LNCAP (cell line): Measurements from ENCODE around the gene XRCC2.

Source experiments
- TF ChIP-seq, protein P1 (sequence below): fragments of 450-650 bp; IDR thresholded peaks from 2 replicates; pipeline ENCODE4 v1.5.1; 2017; ENCODE audit warnings: mild to moderate bottlenecking

The XRCC2 gene

GRCh38 chr7:152636441-152636840 lies 39.5 kb downstream of the XRCC2 start:
- TF ChIP-seq, protein P1, sequence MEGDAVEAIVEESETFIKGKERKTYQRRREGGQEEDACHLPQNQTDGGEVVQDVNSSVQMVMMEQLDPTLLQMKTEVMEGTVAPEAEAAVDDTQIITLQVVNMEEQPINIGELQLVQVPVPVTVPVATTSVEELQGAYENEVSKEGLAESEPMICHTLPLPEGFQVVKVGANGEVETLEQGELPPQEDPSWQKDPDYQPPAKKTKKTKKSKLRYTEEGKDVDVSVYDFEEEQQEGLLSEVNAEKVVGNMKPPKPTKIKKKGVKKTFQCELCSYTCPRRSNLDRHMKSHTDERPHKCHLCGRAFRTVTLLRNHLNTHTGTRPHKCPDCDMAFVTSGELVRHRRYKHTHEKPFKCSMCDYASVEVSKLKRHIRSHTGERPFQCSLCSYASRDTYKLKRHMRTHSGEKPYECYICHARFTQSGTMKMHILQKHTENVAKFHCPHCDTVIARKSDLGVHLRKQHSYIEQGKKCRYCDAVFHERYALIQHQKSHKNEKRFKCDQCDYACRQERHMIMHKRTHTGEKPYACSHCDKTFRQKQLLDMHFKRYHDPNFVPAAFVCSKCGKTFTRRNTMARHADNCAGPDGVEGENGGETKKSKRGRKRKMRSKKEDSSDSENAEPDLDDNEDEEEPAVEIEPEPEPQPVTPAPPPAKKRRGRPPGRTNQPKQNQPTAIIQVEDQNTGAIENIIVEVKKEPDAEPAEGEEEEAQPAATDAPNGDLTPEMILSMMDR = no peak

- TF ChIP-seq, protein P1 = no peak
These were observed 42.4 kb downstream of the XRCC2 start for GRCh38 chr7:152633504-152633903.

GRCh38 chr7:152633072-152633471 lies 42.9 kb downstream of the XRCC2 start:
- TF ChIP-seq, protein P1 = no peak

DNA sequence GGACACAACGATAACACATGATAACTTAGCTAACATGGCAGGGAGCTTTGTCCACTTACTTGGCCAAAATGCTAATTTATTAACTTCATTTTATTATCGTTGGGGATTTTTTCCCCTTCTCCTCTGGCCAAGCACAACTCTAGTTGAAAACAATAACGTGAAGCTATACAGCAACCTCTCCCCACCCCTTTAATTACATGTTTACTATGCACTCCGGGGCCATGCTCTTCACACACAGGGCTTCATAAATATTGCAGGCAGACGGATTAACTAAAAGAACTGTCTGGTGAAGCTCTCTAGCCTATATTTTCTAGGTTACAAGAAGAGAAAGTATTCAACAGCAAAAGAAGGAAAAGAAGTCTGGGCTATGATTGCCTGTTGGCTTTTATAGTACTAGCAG lies 51.7 kb downstream of the XRCC2 start:
- TF ChIP-seq, protein P1 = no peak

DNA sequence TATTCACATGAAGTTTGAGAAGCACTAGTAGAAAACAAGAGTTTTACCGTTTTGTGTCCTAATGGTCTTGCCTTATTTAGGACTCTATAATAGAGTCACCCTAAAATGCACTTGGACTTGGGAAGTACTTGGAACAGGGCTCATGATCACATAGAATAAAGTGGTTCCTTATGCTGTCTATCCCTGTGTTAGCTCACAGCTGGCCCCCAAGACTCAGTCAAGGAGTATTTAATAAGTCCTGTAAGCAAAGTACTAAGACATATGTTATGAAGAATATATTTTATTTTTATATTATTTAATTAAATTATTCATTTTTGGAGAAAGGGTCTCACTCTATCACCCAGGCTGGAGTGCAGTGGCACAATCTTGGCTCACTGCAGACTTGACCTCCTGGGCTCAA lies 54.5 kb downstream of the XRCC2 start:
- TF ChIP-seq, protein P1 = no peak

- TF ChIP-seq, protein P1 = no peak
These were observed 56.8 kb downstream of the XRCC2 start for GRCh38 chr7:152619027-152619739.

DNA sequence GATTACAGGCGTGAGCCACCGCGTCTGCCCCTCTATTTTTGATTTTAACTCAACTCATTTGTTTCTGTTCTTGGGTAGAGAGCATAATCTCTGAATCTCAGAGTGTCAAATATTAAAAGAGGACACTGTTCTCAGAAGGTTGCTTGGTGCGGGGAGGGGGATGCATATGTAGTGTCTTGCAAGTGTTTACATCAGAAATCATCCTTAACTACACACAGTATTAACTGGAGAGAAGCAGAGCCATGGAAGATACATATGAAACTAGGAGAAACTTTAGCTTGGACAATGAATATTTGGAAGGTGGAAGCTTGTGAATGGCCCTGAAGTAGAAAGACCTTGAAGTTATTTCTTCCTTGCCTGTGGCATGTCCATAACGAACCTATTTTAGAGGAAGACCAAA lies 57.5 kb downstream of the XRCC2 start:
- TF ChIP-seq, protein P1 = no peak

- TF ChIP-seq, protein P1 = no peak
These were observed 58.9 kb downstream of the XRCC2 start for GRCh38 chr7:152617056-152617455.
